ENCODE results near the gene PLSCR5. TPM values are rescaled to one million over a fixed set of nuclear protein-coding genes. Genes with fewer than 3 reads are reported as not detected.

Gene PLSCR5, protein sequence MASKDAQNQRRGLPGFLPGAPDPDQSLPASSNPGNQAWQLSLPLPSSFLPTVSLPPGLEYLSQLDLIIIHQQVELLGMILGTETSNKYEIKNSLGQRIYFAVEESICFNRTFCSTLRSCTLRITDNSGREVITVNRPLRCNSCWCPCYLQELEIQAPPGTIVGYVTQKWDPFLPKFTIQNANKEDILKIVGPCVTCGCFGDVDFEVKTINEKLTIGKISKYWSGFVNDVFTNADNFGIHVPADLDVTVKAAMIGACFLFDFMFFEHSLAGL
- polyA plus RNA-seq (ENCODE audit: low read depth in 6 of 6): not detected

DNA sequence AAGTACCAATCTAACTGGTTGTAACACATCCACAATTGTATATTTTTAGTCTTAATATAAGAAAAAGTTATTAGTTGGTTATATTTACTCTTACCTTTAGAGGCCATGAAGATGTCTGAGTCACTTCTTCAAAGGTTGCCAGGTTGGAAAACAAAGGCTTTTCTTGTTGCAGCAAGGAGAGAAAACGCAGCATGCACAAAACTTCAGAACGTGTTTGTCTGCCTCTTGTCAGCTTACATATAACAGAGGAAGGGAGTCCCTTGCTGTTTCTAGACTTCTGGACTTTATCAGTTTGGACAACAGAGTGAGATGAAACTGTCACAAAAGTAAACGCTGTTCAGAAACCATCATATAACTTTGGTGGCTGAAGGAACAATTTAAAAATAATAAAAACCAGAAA, at the start of gene PLSCR5:
Gene PLSCR5 (minus strand): TSS at position 241 of the 400 bp plus-strand sequence. CDS start 134 bp downstream, at position 107.
- Mint-ChIP-seq H3K36me3 (no peaks in the 10 kb centered on the region), H3K9me3 (peaks cover 0 to 13% (median 0%) of the 10 kb centered on the region in 7 donors), H3K27ac (no peak within 1 kb of the TSS), H3K4me1 (no peaks in the 10 kb centered on the region), H3K4me3 (no peak within 1 kb of the TSS), H3K27me3 (peaks cover 0 to 8% (median 0%) of the 10 kb centered on the region in 3 donors)
- DNase-seq (no peak), ATAC-seq (ENCODE audit: low read depth in 2 of 2) (no peak)

DNA sequence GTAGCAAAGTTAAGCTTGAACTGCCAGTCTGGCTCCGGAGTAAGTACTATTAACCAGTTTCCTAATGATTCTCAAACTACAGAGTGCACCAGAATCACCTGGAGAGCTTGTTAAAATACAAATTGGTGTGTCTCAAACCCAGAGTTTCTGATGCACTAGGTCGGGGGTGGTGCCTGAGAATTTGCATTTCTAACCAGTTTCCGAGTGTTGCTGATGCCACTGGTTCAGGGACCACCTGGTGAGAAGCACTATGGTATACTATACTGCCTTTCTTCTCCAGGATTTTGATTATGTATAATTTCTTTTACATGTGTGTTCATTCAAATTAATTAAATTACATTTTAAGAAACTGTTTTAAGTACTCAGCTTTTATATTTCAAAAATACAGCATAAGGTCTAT, 48.8 kb upstream of the PLSCR5 start:
- Mint-ChIP-seq H3K36me3 (no peaks in the 10 kb centered on the region), H3K27ac (no peak overlapping the region), H3K27me3 (peaks cover 0 to 6% (median 0%) of the 10 kb centered on the region in 3 donors), H3K4me1 (no peaks in the 10 kb centered on the region), H3K4me3 (no peak overlapping the region), H3K9me3 (peaks cover 0 to 5% (median 2%) of the 10 kb centered on the region in 7 donors)
- ATAC-seq (ENCODE audit: low read depth in 2 of 2) (no peak), DNase-seq (no peak)

DNA sequence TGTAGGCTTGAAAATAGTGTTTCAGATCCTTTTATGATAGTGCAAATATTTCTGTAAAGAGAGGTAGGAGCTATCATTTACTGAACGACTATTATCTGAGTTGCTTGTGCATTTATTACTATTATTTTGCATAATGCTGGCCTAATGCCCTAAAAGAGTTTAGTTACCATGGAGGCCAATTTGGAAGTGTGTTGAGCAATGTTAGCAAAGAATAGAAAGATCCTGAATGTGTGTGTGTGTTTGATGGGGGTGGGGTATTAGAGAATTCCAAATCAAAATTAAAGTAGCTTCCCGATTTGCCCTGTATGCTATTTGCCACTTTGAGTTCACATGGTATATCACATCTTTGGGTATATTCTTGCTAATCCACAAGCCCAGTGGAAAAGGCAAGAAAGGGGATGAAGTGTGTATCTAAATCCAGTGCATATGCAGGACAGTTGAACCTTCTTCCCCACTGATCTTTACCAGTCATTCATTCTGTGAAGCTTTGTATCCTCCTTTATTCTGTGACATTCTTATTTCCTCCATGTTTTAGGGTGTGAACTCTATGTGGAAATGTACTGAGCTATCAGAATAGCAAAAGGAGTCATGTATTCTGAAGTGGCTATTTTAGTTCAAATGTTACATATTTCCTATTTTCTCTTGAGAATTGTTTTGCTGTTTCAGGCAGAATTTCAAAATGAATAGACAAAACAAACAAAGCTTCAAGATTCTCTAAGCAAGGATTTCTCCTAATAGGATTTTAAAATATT, 45.7 kb upstream of the PLSCR5 start:
- DNase-seq (no peak), ATAC-seq (ENCODE audit: low read depth in 2 of 2) (no peak)
- H3K4me3 Mint-ChIP-seq: no peak overlapping the region
- H3K27ac Mint-ChIP-seq: no peak overlapping the region
- no peaks in the 10 kb centered on the region for H3K9me3 Mint-ChIP-seq
- H3K4me1 Mint-ChIP-seq: no peaks in the 10 kb centered on the region
- no peaks in the 10 kb centered on the region for H3K36me3 Mint-ChIP-seq
- peaks cover 0 to 10% (median 0%) of the 10 kb centered on the region in 3 donors for H3K27me3 Mint-ChIP-seq

DNA sequence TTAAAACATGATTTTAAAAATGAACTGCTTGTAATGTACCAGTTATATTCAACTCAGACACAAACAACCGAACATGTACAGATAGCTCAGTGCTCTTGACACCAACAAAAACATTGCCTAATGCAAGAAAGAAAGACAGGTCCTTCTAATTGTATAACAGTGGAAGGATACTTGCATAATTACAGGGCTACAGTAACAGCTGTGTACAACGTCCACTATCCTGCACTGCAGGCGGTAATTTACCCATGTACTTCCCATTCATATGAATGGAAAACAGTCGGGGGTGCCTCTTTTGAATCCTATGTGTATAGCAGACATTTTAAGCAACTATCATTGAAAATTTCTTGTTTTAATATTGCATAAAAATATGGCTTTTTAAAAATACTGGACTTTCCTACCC, 41.1 kb upstream of the PLSCR5 start:
- Mint-ChIP-seq H3K4me1 (no peaks in the 10 kb centered on the region), H3K27me3 (peaks cover 0 to 10% (median 0%) of the 10 kb centered on the region in 3 donors), H3K9me3 (no peaks in the 10 kb centered on the region), H3K4me3 (no peak overlapping the region), H3K27ac (no peak overlapping the region), H3K36me3 (no peaks in the 10 kb centered on the region)
- ATAC-seq (ENCODE audit: low read depth in 2 of 2) (no peak), DNase-seq (no peak)

DNA sequence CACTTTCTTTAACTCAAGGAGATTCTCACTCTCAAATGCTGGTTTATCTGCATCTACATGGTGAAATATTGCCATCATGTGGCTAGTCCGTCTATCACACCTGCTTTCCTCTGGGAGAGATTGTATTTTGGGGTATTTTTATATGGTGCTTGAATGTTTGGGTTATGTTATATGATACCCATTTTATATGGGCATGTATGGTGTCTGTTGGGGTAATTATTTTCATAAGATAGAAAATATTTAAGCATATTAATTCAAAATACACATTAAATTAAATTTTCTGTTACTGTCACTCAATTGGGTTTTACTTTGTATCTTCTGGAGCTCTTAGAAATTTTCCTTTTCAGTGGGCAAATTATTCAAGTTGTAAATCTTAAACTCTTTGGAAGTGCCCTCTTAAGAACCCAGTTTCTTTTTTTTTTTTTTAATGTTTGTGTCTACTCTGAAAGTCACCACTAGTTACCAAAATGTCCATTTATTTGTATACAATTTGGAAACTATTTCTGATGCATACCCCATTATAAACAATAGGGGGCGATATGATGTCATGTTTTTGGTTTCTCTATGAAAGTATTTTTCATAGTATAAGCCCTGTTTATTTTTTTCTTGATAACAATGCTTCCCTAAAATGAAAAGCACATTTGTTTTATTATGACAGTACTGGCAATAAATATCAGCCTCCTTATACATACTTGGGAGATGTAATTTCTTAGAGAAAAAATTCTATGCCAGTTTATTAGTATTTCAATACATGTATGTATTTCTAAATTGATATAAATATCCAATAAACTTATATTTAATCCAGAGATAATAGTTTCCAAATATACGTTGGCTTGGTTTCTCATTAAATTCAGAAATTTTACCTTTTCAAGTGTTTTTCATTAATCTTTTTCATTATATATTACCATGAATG, 36.1 kb upstream of the PLSCR5 start:
- DNase-seq: no peak
- Mint-ChIP-seq H3K4me1 (no peaks in the 10 kb centered on the region), H3K4me3 (no peak overlapping the region)

DNA sequence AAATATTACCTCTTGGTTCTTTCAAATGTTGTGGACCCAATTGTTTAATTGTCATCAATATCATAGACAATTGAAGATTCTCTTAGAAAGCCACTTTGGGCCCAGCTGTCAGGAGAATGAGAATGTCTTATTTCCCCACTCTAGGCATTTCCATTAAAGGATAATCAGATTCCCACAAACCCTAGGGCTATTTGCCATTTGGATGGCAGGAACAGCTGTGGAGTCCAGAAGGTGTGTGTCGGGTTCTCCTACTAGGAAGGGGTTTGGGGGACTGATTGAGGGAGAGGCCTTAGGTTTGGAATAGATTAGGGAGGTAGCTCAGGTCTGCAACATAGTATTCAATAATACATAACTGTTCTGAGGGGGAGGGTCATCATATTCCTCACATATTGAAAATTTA, 35.2 kb upstream of the PLSCR5 start:
- Mint-ChIP-seq H3K36me3 (no peaks in the 10 kb centered on the region), H3K9me3 (no peaks in the 10 kb centered on the region), H3K4me3 (no peak overlapping the region), H3K27me3 (no peaks in the 10 kb centered on the region), H3K4me1 (no peaks in the 10 kb centered on the region), H3K27ac (no peak overlapping the region)
- DNase-seq (no peak), ATAC-seq (ENCODE audit: low read depth in 2 of 2) (no peak)

More for the DNA sequence above, 36.1 kb upstream of the PLSCR5 start:
- H3K36me3 Mint-ChIP-seq: no peaks in the 10 kb centered on the region
- ATAC-seq (ENCODE audit: low read depth in 2 of 2): peak in 1 of 2 donors; percentile 41
- no peaks in the 10 kb centered on the region for H3K9me3 Mint-ChIP-seq
- H3K27me3 Mint-ChIP-seq: no peaks in the 10 kb centered on the region
- no peak overlapping the region for H3K27ac Mint-ChIP-seq

DNA sequence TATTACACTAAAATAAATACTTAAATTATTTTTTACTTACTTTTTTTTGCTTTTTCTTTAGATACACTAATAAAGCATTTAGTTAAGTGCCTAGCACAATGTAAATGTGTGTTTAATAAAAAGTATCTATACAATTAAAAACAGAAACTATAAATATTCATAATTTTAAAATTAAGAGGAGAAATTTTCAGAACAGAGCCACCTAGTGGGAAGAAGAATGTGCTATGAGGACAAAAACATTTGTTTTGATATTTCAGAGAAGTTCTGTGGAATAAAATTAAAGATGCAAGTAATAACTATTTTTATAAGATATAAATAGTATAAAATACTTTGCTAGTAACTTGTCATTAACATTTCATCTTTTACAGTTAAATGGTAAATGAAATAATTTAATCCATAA, 33.6 kb upstream of the PLSCR5 start:
- DNase-seq: no peak
- Mint-ChIP-seq H3K9me3 (no peaks in the 10 kb centered on the region), H3K4me3 (no peak overlapping the region)

DNA sequence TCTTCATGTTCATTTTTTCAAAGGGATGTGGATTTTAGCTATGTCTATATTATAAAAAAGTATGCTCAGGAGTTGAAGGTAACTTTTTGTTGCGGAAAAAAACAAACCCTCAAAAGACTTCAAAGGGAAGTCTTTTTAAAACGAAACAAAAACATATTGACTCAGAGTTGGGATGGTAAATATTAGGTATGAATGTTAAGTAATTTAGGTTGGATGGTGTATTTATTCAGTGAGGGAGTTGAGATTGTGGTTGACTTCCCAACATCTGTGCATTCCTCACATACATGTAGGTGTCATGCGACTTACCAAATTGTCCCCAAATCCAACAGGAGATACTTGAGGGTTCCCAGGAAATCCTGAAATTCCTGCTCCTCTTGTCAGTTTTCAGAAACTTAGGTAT, 32.7 kb upstream of the PLSCR5 start:
- DNase-seq (no peak), ATAC-seq (ENCODE audit: low read depth in 2 of 2) (no peak)
- Mint-ChIP-seq H3K27me3 (peaks cover 0 to 10% (median 6%) of the 10 kb centered on the region in 3 donors), H3K27ac (no peak overlapping the region), H3K4me3 (no peak overlapping the region), H3K36me3 (no peaks in the 10 kb centered on the region), H3K9me3 (no peaks in the 10 kb centered on the region), H3K4me1 (no peaks in the 10 kb centered on the region)

More for the DNA sequence above, 33.6 kb upstream of the PLSCR5 start:
- no peak overlapping the region for H3K27ac Mint-ChIP-seq
- H3K27me3 Mint-ChIP-seq: peaks cover 0 to 1% (median 1%) of the 10 kb centered on the region in 3 donors
- ATAC-seq (ENCODE audit: low read depth in 2 of 2): no peak
- H3K36me3 Mint-ChIP-seq: no peaks in the 10 kb centered on the region
- H3K4me1 Mint-ChIP-seq: no peaks in the 10 kb centered on the region

DNA sequence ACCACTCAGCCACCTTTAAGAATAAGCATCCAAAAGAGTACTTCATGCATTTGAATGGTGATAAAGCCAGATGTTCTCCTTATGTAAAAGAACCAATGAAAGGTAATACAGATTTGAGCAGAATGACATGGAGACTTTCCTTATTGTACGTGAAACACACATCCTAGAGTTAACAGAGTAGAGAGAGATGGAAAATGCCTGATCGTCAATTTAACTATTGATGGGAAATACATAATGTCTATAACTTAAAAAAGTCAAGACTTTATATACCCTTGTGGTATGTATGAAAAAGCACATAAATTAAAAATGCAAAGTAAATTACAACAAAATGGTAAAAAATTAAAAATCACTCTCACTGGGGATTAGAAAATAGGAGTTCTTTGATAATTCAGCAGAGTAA, 31.7 kb upstream of the PLSCR5 start:
- DNase-seq (no peak), ATAC-seq (ENCODE audit: low read depth in 2 of 2) (no peak)
- H3K27me3 Mint-ChIP-seq: peaks cover 0 to 13% (median 6%) of the 10 kb centered on the region in 3 donors
- H3K36me3 Mint-ChIP-seq: no peaks in the 10 kb centered on the region
- H3K4me1 Mint-ChIP-seq: no peaks in the 10 kb centered on the region
- no peak overlapping the region for H3K4me3 Mint-ChIP-seq
- no peaks in the 10 kb centered on the region for H3K9me3 Mint-ChIP-seq
- H3K27ac Mint-ChIP-seq: peak overlapping the region in 1 of 6 donors; percentile 86

DNA sequence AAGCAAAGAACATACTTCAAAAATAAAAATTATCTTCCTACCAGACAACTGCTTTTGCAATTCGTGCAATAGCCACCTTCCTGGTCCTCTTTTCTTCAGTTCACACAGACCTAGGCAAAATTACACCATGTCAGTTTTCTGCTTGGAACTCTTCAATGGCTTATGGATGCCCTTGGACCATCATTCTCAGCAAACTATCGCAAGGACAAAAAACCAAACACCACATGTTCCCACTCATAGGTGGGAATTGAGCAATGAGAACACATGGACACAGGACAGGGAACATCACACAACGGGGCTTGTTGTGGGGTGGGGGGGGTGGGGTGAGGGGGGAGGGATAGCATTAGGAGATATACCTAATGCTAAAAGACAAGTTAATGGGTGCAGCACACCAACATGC, 29.2 kb upstream of the PLSCR5 start:
- Mint-ChIP-seq H3K4me1 (no peaks in the 10 kb centered on the region), H3K36me3 (no peaks in the 10 kb centered on the region), H3K27me3 (peaks cover 0 to 13% (median 6%) of the 10 kb centered on the region in 3 donors), H3K4me3 (no peak overlapping the region), H3K9me3 (no peaks in the 10 kb centered on the region), H3K27ac (no peak overlapping the region)
- DNase-seq (no peak), ATAC-seq (ENCODE audit: low read depth in 2 of 2) (no peak)

DNA sequence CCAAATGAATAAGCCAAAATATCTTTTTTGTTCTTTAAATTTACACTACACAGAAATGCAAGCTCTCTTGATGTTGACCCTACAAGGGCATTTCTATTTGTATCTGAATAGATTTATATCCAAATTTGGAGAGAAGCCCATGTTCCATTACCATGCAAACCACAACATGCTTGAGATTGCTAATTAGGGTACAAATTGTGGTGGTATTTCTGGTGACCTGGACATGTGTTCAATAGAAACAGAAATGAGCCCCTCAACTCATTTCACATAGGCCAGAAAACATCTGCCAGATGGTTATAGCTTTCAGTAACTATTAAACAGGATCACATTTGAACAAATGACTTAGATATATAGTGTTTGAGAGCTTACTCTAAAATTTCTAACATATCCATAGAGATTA, 23.5 kb upstream of the PLSCR5 start:
- peaks cover 0 to 11% (median 4%) of the 10 kb centered on the region in 3 donors for H3K27me3 Mint-ChIP-seq
- H3K27ac Mint-ChIP-seq: no peak overlapping the region
- no peaks in the 10 kb centered on the region for H3K36me3 Mint-ChIP-seq
- ATAC-seq (ENCODE audit: low read depth in 2 of 2): no peak
- H3K4me3 Mint-ChIP-seq: no peak overlapping the region
- no peak for DNase-seq
- H3K9me3 Mint-ChIP-seq: no peaks in the 10 kb centered on the region
- peaks cover 0 to 10% (median 5%) of the 10 kb centered on the region in 3 donors for H3K4me1 Mint-ChIP-seq

DNA sequence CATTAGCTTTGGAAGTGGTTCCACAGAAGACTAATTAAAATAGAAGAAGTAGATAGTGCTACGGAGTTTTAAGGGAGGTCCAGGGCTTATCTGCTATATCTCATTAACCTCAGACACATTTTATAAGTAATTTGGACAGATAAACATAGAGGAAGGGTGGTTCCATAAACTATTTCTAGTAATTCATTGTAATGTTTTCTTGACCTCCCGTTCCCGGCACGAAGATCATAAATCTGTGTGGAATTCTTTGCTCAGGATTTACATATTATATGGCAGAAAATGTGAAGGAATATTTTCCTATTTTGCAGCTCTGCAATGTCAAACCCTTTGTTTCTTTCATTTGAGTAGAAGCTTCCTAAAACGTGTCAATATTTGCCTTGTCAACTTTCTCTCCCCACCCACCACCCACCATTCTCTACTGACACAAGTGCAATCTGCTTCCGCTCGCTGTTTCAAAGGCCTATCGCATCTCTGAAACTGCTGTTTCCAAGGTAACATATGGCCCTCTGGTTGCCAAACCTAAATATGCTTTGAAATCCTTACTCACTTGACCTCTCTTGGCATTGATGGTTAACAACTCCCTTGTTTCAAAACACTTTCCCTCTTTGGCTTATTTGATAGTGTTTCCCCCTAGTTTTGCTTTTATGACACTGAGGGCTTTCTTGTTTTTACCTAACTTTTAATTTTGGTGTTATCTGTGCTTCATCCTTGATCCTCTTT, 21.4 kb upstream of the PLSCR5 start:
- no peaks in the 10 kb centered on the region for H3K36me3 Mint-ChIP-seq
- peak overlapping the region in 1 of 6 donors; percentile 24 for H3K27ac Mint-ChIP-seq
- no peaks in the 10 kb centered on the region for H3K27me3 Mint-ChIP-seq
- ATAC-seq (ENCODE audit: low read depth in 2 of 2): no peak
- peaks cover 0 to 10% (median 5%) of the 10 kb centered on the region in 3 donors for H3K4me1 Mint-ChIP-seq
- no peak for DNase-seq
- H3K4me3 Mint-ChIP-seq: peak overlapping the region in 1 of 8 donors; percentile 2
- no peaks in the 10 kb centered on the region for H3K9me3 Mint-ChIP-seq

Data from naive B cell (primary cell).